ENCODE results near the gene MT1H.
"Not testable (repeated sequence)": the region's sequence is repeated elsewhere in the genome, so short reads cannot be mapped to it uniquely, and the experiment has no call there.

The MT1H gene

DNA sequence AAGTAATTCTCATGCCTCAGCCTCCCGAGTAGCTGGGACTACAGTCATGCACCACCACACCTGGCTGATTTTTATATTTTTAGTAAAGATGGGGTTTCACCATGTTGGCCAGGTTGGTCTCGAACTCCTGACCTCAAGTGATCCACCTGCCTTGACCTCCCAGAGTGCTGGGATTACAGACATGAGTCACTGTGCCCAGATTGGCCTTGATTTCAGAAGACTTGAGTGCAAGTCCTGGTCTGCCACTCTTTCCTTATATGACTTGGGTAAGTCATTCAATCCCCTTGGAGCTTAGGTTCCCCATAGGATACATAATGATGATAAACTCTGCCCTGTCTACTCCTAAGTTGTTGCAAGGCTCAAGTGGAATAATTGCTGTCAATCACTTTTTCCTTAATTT is 47.9 kb downstream of the MT1H start:
- DNase-seq (ENCODE audit: low read depth in 2 of 2, low spot score in 1 of 2) = not testable (repeated sequence)
